OCI-LY1 (cell line): ENCODE data around the gene SLC24A3.

ENCODE experiments used
- EZH2 ChIP-seq: fragments of 200-600 bp; sonication (generic), shearing (Covaris generic); IDR thresholded peaks from 2 replicates; pipeline ENCODE4 v1.8.0; 2017; ENCODE audit warnings: borderline replicate concordance, mixed run types, mild to moderate bottlenecking, antibody characterized with exemption, low read length, moderate library complexity, mixed read lengths
- TF ChIP-seq, protein P1 (sequence below): fragments of 200-600 bp; sonication (generic), shearing (Covaris generic); IDR thresholded peaks from 2 replicates; pipeline ENCODE4 v1.5.1; 2017; ENCODE audit warnings: mild to moderate bottlenecking, antibody characterized with exemption, low read length, moderate library complexity, mixed read lengths

- TF ChIP-seq, protein P1, sequence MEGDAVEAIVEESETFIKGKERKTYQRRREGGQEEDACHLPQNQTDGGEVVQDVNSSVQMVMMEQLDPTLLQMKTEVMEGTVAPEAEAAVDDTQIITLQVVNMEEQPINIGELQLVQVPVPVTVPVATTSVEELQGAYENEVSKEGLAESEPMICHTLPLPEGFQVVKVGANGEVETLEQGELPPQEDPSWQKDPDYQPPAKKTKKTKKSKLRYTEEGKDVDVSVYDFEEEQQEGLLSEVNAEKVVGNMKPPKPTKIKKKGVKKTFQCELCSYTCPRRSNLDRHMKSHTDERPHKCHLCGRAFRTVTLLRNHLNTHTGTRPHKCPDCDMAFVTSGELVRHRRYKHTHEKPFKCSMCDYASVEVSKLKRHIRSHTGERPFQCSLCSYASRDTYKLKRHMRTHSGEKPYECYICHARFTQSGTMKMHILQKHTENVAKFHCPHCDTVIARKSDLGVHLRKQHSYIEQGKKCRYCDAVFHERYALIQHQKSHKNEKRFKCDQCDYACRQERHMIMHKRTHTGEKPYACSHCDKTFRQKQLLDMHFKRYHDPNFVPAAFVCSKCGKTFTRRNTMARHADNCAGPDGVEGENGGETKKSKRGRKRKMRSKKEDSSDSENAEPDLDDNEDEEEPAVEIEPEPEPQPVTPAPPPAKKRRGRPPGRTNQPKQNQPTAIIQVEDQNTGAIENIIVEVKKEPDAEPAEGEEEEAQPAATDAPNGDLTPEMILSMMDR: no peak
- TF ChIP-seq EZH2: no peak
Measured at GRCh38 chr20:19268426-19268825, 56.0 kb downstream of the SLC24A3 start.
